ENCODE results near the gene RSRC1. TPM values are rescaled to one million over a fixed set of nuclear protein-coding genes. Genes with fewer than 3 reads are reported as not detected.

The RSRC1 gene
- total and polyA plus RNA-seq, 2 of the 8 experiments (the other 6 are each of a cell fraction or from before 2014, with no cell fraction given) = 2.0 to 27.9 TPM

DNA sequence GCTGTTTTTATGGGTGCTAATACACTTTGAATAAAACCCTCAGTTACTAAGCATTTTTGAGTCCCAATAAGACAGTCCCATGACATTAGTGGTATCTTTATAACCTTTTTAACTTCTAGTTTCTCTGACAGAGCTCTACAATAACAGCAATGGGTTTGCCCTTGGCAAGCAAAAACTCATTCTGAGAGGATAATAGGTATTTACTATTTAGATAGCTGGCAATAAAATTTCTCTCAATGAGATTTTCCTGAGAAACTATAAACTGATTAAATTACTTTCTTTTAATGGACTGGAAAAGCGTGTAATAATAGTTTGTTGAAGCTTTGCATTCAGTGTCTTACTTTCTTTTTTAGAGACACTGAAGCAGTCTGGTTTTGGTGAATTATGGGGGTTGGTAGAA, 293.1 kb downstream of the RSRC1 start:
- Histone ChIP-seq H3K18ac (ENCODE audit: extremely low read depth, low read length) (no peak overlapping the region), H3K27me3 (replicated peaks in 1 of 4; ENCODE audit: control insufficient read depth in 3 of 4, extremely low read depth in 1 of 4, insufficient read depth in 3 of 4, low read length in 3 of 4) (no peaks in the 10 kb centered on the region), H3K56ac (replicated peaks; ENCODE audit: insufficient read length, low read depth, low read length) (no peak overlapping the region), H2BK120ac (replicated peaks; ENCODE audit: low read depth, low read length) (no peak overlapping the region), H3K27ac (ENCODE audit: low read depth, low read length) (no peak overlapping the region), H3K4ac (replicated peaks; ENCODE audit: insufficient read length, low read depth, low read length) (no peak overlapping the region), H3K4me2 (ENCODE audit: insufficient read depth in 1 of 2, low read depth in 2 of 2, low read length in 2 of 2) (no peak overlapping the region), H3K79me1 (ENCODE audit: low read depth, low read length) (no peaks in the 10 kb centered on the region), H2BK12ac (ENCODE audit: low read depth, low read length) (no peak overlapping the region), H3K9me3 (ENCODE audit: insufficient read depth in 2 of 2, low read depth in 1 of 2, low read length in 1 of 2) (no peaks in the 10 kb centered on the region), H2BK5ac (ENCODE audit: low read depth, low read length) (no peak overlapping the region), H4K5ac (ENCODE audit: insufficient read length, low read depth, low read length) (no peak overlapping the region), H3K4me3 (ENCODE audit: extremely low read depth in 1 of 4, insufficient read depth in 2 of 4, low read depth in 3 of 4, low read length in 4 of 4) (no peak overlapping the region), H3K79me2 (ENCODE audit: control insufficient read depth in 1 of 2, insufficient read depth in 2 of 2, low read length in 2 of 2) (no peaks in the 10 kb centered on the region), H3K9ac (replicated peaks in 1 of 4; ENCODE audit: extremely low read depth in 1 of 4, low read depth in 3 of 4, low read length in 3 of 4) (no peak overlapping the region), H3K23ac (ENCODE audit: insufficient read length) (no peak overlapping the region), H2BK15ac (ENCODE audit: low read length) (no peak overlapping the region), H3K4me1 (replicated peaks in 1 of 4; ENCODE audit: control insufficient read depth in 3 of 4, insufficient read depth in 4 of 4, low read length in 3 of 4) (no peaks in the 10 kb centered on the region), H3K14ac (ENCODE audit: insufficient read length) (no peak overlapping the region), H2BK20ac (ENCODE audit: low read length) (no peak overlapping the region), H4K20me1 (replicated peaks in 1 of 2; ENCODE audit: control insufficient read depth in 1 of 2, insufficient read depth in 2 of 2, low read length in 2 of 2) (no peaks in the 10 kb centered on the region), H4K8ac (ENCODE audit: extremely low read depth, insufficient read depth, low read length) (no peak overlapping the region), H3K23me2 (ENCODE audit: low read depth, low read length) (no peaks in the 10 kb centered on the region), H3K36me3 (ENCODE audit: control insufficient read depth in 2 of 4, insufficient read depth in 4 of 4, low read length in 3 of 4) (no peaks in the 10 kb centered on the region), H2AFZ (ENCODE audit: low read length) (no peak overlapping the region), H4K91ac (replicated peaks; ENCODE audit: insufficient read length, low read length) (no peak overlapping the region), H2AK5ac (ENCODE audit: low read depth, low read length) (no peak overlapping the region)
- POLR2A ChIA-PET (ENCODE audit: partially characterized antibody) = interaction anchor here (0.8 kb wide), 1 partner anchor 11 kb away, joined by 3 read pairs; no protein-coding TSS in a partner anchor
- WGBS, 2 experiments (ENCODE audit: extremely low coverage in 1 of 2, insufficient coverage in 1 of 2, insufficient read length in 1 of 2, insufficient replicate concordance in 2 of 2, low coverage in 1 of 2, low lambda C conversion rate in 2 of 2, missing lambda C conversion rate in 1 of 2) = 89% methylated on average over 1 of the region's 1 CpG; no CpG with 5 or more reads in 1 of the 2 experiments
- no peak for FAIRE-seq
- no peak for TF ChIP-seq SP4 (IDR thresholded peaks at IDR 0.05; ENCODE audit: low read length)
- TF ChIP-seq, protein P1, sequence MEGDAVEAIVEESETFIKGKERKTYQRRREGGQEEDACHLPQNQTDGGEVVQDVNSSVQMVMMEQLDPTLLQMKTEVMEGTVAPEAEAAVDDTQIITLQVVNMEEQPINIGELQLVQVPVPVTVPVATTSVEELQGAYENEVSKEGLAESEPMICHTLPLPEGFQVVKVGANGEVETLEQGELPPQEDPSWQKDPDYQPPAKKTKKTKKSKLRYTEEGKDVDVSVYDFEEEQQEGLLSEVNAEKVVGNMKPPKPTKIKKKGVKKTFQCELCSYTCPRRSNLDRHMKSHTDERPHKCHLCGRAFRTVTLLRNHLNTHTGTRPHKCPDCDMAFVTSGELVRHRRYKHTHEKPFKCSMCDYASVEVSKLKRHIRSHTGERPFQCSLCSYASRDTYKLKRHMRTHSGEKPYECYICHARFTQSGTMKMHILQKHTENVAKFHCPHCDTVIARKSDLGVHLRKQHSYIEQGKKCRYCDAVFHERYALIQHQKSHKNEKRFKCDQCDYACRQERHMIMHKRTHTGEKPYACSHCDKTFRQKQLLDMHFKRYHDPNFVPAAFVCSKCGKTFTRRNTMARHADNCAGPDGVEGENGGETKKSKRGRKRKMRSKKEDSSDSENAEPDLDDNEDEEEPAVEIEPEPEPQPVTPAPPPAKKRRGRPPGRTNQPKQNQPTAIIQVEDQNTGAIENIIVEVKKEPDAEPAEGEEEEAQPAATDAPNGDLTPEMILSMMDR (IDR thresholded peaks at IDR 0.05; ENCODE audit: control extremely low read depth in 1 of 3, insufficient read depth in 1 of 3, low read depth in 1 of 3, low read length in 3 of 3) = no peak
- TF ChIP-seq JUN (IDR thresholded peaks at IDR 0.05; ENCODE audit: low read depth, low read length) = no peak
- TF ChIP-seq TEAD4 (IDR thresholded peaks at IDR 0.05; ENCODE audit: low read depth, low read length) = no peak
- TF ChIP-seq ZNF274 (IDR thresholded peaks at IDR 0.05; ENCODE audit: borderline replicate concordance, extremely low read depth, low read length) = no peak
- TF ChIP-seq CHD1 (IDR thresholded peaks at IDR 0.05; ENCODE audit: low read depth, low read length) = no peak
- no peak for TF ChIP-seq FOSL1 (IDR thresholded peaks at IDR 0.05; ENCODE audit: insufficient read depth, low read depth, low read length)
- TF ChIP-seq BCL11A (IDR thresholded peaks at IDR 0.05; ENCODE audit: low read depth in 2 of 2, low read length in 2 of 2) = no peak
- TF ChIP-seq, protein P2, sequence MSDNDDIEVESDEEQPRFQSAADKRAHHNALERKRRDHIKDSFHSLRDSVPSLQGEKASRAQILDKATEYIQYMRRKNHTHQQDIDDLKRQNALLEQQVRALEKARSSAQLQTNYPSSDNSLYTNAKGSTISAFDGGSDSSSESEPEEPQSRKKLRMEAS (IDR thresholded peaks at IDR 0.05) = no peak
- TF ChIP-seq KDM5A (IDR thresholded peaks at IDR 0.05; ENCODE audit: low read length) = no peak
- TF ChIP-seq NANOG (IDR thresholded peaks at IDR 0.05; ENCODE audit: insufficient read depth, low read depth, low read length, poor library complexity, severe bottlenecking) = no peak
- TF ChIP-seq CBX5 (IDR thresholded peaks at IDR 0.05; ENCODE audit: low read depth, low read length) = no peak
- DNase-seq (ENCODE audit: low read depth in 1 of 2, low spot score in 2 of 2) = no peak
- CTCF ChIA-PET (ENCODE audit: partially characterized antibody) = no interaction called here

Measured in H1 (cell line).